IPS DF 4.7 (cell line): ENCODE data around the gene PRR35.
"Not testable (repeated sequence)": the region's sequence is repeated elsewhere in the genome, so short reads cannot be mapped to it uniquely, and the experiment has no call there.

ENCODE experiments used
- DNase-seq: peaks from one replicate; pipeline ENCODE4 v3.0.0-alpha.2; 2013; ENCODE audit warnings: low spot score; ENCODE audit errors: extremely low read depth

Gene PRR35

GRCh38 chr16:592518-593306 lies 32.5 kb downstream of the PRR35 start:
- DNase-seq = no peak

- DNase-seq = no peak
Measured at GRCh38 chr16:593406-593805, 33.2 kb downstream of the PRR35 start.

DNA sequence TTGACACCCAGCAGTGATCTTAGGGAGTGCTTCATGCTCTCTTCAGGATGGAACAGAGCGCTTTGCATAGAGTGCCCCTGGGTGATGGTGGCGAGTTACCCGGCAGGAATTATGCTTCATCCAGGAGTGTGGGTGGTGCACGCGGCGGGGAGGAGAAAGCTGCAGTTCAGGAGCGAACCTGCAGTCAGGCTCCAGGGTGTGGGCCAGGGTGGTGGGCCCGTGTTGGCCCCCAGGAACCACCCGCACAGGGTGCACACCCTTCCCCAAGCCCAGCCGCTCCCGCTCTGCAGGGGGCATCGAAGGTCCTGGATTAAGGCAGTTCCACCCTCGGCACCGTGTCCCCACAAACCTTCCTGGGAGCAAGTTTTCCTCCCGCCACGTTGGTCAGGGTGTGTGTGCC lies 33.6 kb downstream of the PRR35 start:
- no peak for DNase-seq

- DNase-seq = no peak
Measured at GRCh38 chr16:595094-595528, 34.9 kb downstream of the PRR35 start.

GRCh38 chr16:595942-596735 lies 35.9 kb downstream of the PRR35 start:
- no peak for DNase-seq

DNA sequence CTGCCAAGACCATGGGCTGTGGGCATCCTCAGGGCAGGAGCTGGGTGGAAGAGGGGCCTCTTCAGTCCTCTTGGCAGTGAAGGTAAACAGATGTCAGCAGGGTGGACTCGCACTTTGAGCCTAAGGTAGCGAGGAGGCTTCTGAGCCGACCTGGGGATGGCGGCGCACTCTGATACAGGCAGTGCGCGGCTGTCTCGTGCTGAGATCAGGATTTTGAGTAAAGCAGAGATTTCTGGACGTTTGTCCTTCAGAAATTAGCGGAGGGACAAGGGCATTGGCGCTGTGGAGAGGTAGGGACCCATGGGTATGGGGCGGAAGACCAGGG lies 36.5 kb downstream of the PRR35 start:
- no peak for DNase-seq

DNA sequence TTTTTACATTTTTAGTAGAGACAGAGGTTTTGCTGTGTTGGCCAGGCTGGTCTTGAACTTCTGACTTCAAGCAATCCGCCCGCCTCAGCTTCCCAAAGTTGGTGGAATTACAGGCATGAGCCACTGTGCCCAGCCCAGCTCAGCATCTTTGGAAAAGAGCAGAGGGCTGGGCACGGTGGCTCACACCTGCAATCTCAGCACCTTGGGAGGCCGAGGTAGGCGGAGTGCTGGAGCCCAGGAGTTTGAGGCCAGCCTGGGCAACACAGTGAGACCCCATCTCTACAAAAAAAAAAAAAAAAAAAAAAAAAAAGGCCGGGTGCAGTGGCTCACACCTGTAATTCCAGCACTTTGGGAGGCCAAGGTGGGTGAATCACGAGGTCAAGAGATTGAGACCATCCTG lies 37.5 kb downstream of the PRR35 start:
- not testable (repeated sequence) for DNase-seq

DNA sequence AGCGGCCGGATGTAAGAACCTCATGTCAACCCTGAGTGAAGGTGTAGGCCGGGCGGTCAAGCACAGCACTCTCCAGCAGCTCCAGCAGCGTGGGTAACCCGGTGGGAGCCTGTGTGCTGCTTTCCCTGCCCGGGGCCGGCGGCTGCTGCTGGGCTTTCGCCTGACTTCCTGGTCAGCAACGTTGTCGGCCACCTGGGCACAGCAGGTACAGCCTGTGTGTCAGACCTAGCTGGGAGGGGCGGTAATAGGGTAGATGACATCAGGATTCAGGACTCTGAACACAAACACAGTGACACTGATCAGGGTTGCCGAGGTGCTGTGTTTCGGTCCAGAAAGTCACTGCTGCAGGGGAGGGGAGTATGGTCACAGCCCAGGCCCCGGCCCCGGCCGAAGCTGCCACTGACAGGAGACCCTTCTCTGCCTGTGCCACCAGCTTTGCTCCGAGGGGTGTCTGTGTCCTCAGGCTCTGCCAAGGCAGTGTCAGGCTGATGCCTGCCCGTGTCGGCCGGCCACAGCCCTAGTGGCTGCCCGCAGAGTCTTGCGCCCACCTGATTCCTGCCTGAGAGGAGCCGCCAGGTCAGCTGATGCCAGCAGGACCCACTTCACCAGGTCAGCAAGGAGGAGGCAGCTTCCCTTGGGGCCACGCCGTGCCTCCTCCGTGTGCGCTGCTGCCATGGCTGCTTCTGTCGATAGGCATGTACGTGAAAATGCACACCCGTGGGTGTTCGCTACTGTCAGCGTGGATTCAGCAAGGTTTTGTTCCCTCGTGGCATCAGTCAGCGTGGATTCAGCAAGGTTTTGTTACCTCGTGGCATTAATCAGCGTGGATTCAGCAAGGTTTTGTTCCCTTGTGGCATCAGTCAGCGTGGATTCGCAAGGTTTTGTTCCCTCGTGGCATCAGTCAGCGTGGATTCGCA lies 38.9 kb downstream of the PRR35 start:
- DNase-seq = no peak

GRCh38 chr16:600781-601180 lies 40.6 kb downstream of the PRR35 start:
- no peak for DNase-seq

DNA sequence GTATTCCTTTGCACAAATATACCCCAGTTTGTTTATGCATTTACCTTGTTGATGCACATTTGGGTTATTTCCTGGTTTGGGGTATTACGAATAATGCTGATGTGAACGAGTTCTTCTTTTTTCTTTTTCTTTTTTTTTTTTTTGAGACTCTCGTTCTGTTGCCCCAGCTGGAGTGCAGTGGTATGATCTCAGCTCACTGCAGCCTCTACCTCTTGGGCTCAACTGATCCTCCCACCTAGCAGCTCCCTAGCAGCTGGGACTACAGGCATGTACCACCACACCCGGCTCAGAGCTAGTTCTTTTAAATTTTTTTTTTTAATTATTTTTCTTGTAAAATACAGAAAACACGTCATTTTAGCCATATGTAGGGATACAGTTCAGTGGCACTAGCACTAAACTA lies 43.7 kb downstream of the PRR35 start:
- DNase-seq = no peak

GRCh38 chr16:606656-607307 lies 46.6 kb downstream of the PRR35 start:
- DNase-seq = no peak

DNA sequence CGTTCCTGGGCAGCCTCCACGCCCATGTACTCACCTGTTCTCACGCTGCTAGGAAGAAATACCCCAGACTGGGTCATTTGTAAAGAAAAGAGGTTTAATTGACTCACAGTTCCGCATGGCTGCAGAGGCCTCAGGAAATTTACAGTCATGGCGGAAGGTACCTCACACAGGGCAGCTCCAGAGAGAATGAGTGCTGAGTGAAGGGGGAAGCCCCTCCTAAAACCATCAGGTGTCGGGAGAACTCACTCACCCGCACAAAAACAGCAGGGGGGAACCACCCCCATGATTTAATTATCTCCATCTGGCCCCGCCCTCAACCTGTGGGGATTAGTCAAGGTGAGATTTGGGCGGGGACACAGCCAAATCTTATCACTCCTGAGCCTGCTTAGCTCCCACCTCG lies 47.8 kb downstream of the PRR35 start:
- DNase-seq = no peak

DNA sequence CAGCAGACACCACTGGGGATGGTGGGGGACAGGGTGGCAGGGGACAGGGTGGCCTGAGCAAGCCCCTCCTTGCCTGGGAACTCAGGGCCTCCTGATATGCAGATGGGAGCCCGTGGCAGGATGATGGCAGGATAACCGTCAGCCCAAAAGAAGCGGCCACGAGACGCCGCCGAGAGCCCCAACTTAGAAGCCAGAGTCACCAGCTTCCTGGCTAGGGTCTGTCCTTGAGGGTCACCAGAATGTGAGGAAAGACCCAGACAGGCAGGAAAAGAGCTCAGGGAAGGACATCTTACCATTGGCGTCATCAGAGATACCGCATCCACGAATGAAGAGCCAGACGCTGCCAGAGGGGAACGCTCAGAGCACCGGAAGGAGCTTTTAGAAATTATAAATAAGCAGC lies 49.1 kb downstream of the PRR35 start:
- no peak for DNase-seq

- DNase-seq = no peak
Measured at GRCh38 chr16:609984-610383, 49.8 kb downstream of the PRR35 start.

- DNase-seq = no peak
Measured at GRCh38 chr16:610513-611381, 50.6 kb downstream of the PRR35 start.

GRCh38 chr16:615122-615521 lies 54.9 kb downstream of the PRR35 start:
- DNase-seq = no peak
